ENCODE results near the gene SLAMF6. TPM values are rescaled to one million over a fixed set of nuclear protein-coding genes. Genes with fewer than 3 reads are reported as not detected.
"Not testable (repeated sequence)": the region's sequence is repeated elsewhere in the genome, so short reads cannot be mapped to it uniquely, and the experiment has no call there.

Gene SLAMF6
- total RNA-seq, 6 experiments from 2014 or later: 0.26 to 1.1 (median 0.69) TPM

DNA sequence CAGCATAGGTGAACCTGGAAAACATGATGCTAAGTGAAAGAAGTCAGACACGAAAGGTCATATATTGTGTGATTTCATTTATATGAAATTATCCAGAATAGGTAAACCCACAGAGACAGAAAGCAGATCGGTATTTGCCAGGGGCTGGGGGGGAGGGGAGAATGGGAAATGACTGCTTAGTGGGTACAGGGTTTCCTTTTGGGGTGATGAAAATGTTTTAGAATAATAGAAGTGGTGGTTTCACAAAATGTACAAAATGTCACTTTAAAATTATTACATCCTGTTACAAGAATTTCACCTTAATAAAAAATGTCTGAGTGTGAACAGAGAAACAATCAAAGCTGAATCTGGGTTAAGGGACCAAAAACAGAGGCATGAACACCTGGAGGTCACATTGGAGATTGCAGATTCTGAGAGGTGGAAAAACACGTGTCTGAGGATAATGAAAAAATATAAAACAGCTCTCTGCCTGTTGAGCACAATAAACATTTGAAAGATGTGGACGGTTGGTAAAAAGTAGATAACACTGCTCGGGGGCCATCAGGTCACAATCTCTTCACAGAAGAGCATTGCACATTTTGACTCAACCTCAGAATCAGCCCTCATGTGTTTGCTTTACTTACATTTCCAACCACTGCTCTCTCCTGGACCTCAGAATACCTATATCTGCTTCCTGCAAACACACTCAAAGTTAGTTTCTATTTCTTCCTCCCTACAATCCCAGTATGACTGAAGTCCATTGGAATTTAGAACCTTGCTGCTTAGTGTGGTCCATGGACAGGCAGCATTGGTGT lies 3.2 kb downstream of the SLAMF6 start:
- no peak for DNase-seq
- TF ChIP-seq, protein P1, sequence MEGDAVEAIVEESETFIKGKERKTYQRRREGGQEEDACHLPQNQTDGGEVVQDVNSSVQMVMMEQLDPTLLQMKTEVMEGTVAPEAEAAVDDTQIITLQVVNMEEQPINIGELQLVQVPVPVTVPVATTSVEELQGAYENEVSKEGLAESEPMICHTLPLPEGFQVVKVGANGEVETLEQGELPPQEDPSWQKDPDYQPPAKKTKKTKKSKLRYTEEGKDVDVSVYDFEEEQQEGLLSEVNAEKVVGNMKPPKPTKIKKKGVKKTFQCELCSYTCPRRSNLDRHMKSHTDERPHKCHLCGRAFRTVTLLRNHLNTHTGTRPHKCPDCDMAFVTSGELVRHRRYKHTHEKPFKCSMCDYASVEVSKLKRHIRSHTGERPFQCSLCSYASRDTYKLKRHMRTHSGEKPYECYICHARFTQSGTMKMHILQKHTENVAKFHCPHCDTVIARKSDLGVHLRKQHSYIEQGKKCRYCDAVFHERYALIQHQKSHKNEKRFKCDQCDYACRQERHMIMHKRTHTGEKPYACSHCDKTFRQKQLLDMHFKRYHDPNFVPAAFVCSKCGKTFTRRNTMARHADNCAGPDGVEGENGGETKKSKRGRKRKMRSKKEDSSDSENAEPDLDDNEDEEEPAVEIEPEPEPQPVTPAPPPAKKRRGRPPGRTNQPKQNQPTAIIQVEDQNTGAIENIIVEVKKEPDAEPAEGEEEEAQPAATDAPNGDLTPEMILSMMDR (IDR thresholded peaks at IDR 0.05): peak in 1 of 4 donors; percentile 12
- TF ChIP-seq POLR2A (IDR thresholded peaks at IDR 0.05): no peak
- Histone ChIP-seq H3K4me3 (no peak overlapping the region), H3K4me1 (no peaks in the 10 kb centered on the region), H3K36me3 (no peaks in the 10 kb centered on the region), H3K27ac (no peak overlapping the region), H3K9me3 (no peaks in the 10 kb centered on the region), H3K27me3 (no peaks in the 10 kb centered on the region)
- ATAC-seq: peak in 2 of 4 donors; percentile 14 to 45
- intact Hi-C loops (cut with DNase I): no loop called here
- 32% methylated on average over 4 of the region's 5 CpGs for WGBS (ENCODE audit: insufficient coverage, low coverage, low lambda C conversion rate, missing lambda C conversion rate)

DNA sequence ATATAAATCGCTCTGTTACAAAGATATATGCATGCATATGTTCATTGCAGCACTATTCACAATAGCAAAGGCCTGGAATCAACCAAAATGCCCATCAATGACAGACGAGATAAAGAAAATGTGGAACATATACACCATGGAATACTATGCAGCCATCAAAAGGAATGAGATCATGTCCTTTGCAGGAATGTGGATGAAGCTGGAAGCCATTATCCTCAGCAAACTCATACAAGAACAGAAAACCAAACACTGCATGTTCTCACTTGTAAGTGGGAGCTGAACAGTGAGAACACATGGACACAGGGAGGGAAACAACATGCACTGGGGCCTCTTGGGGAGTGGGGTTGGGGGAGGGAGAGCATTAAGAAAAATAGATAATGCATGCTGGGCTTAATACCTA lies 5.5 kb downstream of the SLAMF6 start:
- 51% methylated on average over 2 of the region's 2 CpGs for WGBS (ENCODE audit: insufficient coverage, low coverage, low lambda C conversion rate, missing lambda C conversion rate)
- H3K4me3 ChIP-seq; H3K27ac ChIP-seq; H3K9me3 ChIP-seq; H3K36me3 ChIP-seq; H3K4me1 ChIP-seq; ATAC-seq; intact Hi-C loops (cut with DNase I); DNase-seq; H3K27me3 ChIP-seq: not testable (repeated sequence)

DNA sequence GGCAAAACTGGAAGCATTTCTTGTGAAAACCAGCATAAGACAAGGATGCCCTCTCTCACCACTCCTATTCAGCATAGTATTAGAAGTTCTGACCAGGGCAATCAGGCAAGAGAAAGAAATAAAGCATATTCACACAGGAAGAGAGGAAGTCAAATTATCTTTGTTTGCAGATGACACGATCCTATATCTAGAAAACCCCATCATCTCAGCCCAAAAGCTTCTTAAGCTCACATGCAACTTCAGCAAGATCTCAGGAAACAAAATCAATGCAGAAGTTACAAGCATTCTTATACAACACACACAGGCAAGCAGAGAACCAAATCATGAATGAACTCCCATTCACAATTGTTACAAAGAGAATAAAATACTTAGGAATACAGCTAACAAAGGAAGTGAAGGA lies 7.1 kb downstream of the SLAMF6 start:
- H3K9me3 ChIP-seq; intact Hi-C loops (cut with DNase I); DNase-seq; H3K27ac ChIP-seq; H3K27me3 ChIP-seq; ATAC-seq; H3K36me3 ChIP-seq; H3K4me1 ChIP-seq; H3K4me3 ChIP-seq: not testable (repeated sequence)
- WGBS (ENCODE audit: insufficient coverage, low coverage, low lambda C conversion rate, missing lambda C conversion rate): 29% methylated on average over 1 of the region's 1 CpG

DNA sequence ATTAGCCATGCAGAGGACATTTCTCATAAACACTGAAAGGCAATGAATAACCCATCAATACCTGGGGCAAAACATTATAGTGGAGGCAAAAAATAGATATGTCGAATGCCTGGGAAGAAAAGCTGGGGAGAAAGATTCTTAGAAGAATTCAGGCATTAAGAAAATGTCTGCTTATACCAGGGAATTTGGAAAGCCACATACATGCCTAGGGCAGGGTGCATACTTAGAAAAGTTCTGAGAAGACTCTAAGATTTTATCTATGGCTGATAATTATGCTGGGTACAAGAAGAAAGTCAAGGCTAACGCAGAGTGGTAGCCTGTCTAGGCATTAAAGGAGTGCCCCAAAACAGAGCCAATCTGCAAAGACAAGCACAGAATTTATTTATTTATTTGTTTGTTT lies 18.4 kb downstream of the SLAMF6 start:
- Histone ChIP-seq H3K27me3 (no peaks in the 10 kb centered on the region), H3K27ac (no peak overlapping the region), H3K36me3 (no peaks in the 10 kb centered on the region), H3K9me3 (peaks cover 0 to 13% (median 0%) of the 10 kb centered on the region in 4 donors), H3K4me1 (peaks cover 0 to 2% (median 0%) of the 10 kb centered on the region in 4 donors), H3K4me3 (no peak overlapping the region)
- intact Hi-C loops (cut with DNase I): no loop called here
- TF ChIP-seq, protein P1 (IDR thresholded peaks at IDR 0.05): no peak
- TF ChIP-seq POLR2A (IDR thresholded peaks at IDR 0.05): no peak
- no peak for ATAC-seq
- WGBS (ENCODE audit: insufficient coverage, low coverage, low lambda C conversion rate, missing lambda C conversion rate): 86% methylated on average over 2 of the region's 2 CpGs
- DNase-seq: no peak

DNA sequence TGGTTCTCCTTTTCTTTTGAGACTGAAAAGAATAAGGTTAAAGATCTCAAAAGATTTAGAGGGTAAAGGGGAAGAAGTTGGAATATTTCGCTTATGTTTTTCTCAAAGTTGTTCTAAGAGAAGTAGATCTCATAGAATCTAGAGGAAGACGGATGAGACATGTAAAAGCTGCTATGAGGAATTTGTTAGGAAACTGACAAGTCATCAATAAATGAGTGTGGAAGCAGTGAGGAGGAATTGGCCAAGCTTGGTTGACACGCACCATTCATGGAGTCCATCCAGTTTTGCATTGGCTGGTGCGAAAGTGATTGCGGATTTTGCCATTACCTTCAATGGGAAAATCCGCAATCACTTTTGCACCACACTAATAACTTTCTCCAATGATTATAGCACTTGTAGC lies 20.0 kb downstream of the SLAMF6 start:
- Histone ChIP-seq H3K4me1 (peaks cover 0 to 2% (median 0%) of the 10 kb centered on the region in 4 donors), H3K27ac (no peak overlapping the region), H3K9me3 (peaks cover 0 to 13% (median 0%) of the 10 kb centered on the region in 4 donors), H3K27me3 (no peaks in the 10 kb centered on the region), H3K36me3 (no peaks in the 10 kb centered on the region), H3K4me3 (no peak overlapping the region)
- intact Hi-C loops (cut with DNase I): no loop called here
- no peak for TF ChIP-seq POLR2A (IDR thresholded peaks at IDR 0.05)
- TF ChIP-seq, protein P1 (IDR thresholded peaks at IDR 0.05): no peak
- DNase-seq: no peak
- no peak for ATAC-seq
- WGBS (ENCODE audit: insufficient coverage, low coverage, low lambda C conversion rate, missing lambda C conversion rate): 90% methylated on average over 6 of the region's 6 CpGs

All from right lobe of liver (tissue), 6 donors.